ENCODE data around the gene INPP5D. TPM values are rescaled to one million over a fixed set of nuclear protein-coding genes. Genes with fewer than 3 reads are reported as not detected.

Gene INPP5D
- total and polyA plus RNA-seq, 2 of the 13 experiments (the other 11 are each of a cell fraction or from before 2014, with no cell fraction given) = 16.7 to 18.0 TPM

- no peak for TF ChIP-seq HIC2 (CRISPR knock-in tag; IDR thresholded peaks at IDR 0.05; ENCODE audit: low read depth)
- no peak for TF ChIP-seq ZNF572 (CRISPR knock-in tag; IDR thresholded peaks at IDR 0.05)
- TF ChIP-seq ZEB1 (IDR thresholded peaks at IDR 0.05; ENCODE audit: insufficient replicate concordance, low read depth) = no peak
- no peak for TF ChIP-seq HNRNPK (IDR thresholded peaks at IDR 0.05; ENCODE audit: low read depth, low read length, poor library complexity, severe bottlenecking)
- TF ChIP-seq ZNF615 (CRISPR knock-in tag; IDR thresholded peaks at IDR 0.05; ENCODE audit: borderline replicate concordance) = no peak
- no peak for TF ChIP-seq ZBTB8A (CRISPR knock-in tag; IDR thresholded peaks at IDR 0.05; ENCODE audit: borderline replicate concordance, low read depth)
- no peak for TF ChIP-seq NBN (conservative IDR thresholded peaks at IDR 0.05)
- no peak for TF ChIP-seq MEIS2 (CRISPR knock-in tag; IDR thresholded peaks at IDR 0.05)
- no peak for TF ChIP-seq MBD4 (IDR thresholded peaks at IDR 0.05; ENCODE audit: borderline replicate concordance, low read length)
- TF ChIP-seq ZNF512B (CRISPR knock-in tag; IDR thresholded peaks at IDR 0.05; ENCODE audit: borderline replicate concordance) = no peak
- TF ChIP-seq MIER3 (CRISPR knock-in tag; IDR thresholded peaks at IDR 0.05; ENCODE audit: borderline replicate concordance) = no peak
Measured at GRCh38 chr2:233026198-233026813, 33.8 kb upstream of the INPP5D start (continued).
